ENCODE measurements around the gene PLCB2. TPM values are rescaled to one million over a fixed set of nuclear protein-coding genes. Genes with fewer than 3 reads are reported as not detected.

Gene PLCB2
- total and polyA plus RNA-seq, 9 of the 15 experiments (the other 6 are each of a cell fraction or from before 2014, with no cell fraction given): 0.37 to 12.3 (median 8.0) TPM

DNA sequence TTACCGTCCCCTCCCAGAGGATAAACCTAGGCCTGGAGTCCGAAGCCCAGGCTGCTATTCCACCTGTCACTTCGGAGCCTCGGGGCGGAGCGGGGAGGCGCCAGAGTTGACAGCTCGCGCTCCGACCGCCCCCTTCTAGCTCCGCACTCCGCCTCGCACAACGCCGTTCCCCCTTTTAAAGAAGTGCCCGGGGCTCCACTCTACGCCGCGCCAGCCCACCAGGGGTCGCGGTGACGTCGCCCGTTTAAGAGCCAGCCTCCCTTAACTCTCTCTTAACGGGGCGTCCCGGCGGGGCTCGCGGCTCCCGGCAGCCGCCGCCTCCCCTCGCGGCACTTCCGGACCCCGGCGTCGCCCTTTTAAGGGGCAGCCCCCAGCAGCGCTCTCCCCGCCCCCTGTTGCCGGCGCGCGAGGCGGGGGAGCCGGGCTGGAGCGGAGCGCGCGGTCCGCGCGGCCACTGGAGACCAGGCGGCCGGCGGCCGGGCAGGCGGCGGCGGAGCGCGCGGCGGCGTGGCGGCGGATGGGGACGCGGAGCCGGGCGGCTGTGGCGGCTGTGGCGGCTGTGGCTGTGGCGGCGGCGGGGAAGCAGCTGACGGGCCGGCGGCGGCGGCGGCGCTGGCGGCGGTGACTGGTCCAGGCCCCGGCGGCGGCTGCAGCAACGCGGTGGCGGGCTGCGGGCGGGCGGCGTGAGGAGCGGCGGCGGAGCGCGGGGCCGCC, 15.7 kb upstream of the PLCB2 start, which contains the start of gene INAFM2 (continued):
- TF ChIP-seq, protein P1, sequence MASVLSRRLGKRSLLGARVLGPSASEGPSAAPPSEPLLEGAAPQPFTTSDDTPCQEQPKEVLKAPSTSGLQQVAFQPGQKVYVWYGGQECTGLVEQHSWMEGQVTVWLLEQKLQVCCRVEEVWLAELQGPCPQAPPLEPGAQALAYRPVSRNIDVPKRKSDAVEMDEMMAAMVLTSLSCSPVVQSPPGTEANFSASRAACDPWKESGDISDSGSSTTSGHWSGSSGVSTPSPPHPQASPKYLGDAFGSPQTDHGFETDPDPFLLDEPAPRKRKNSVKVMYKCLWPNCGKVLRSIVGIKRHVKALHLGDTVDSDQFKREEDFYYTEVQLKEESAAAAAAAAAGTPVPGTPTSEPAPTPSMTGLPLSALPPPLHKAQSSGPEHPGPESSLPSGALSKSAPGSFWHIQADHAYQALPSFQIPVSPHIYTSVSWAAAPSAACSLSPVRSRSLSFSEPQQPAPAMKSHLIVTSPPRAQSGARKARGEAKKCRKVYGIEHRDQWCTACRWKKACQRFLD (CRISPR knock-in tag; IDR thresholded peaks at IDR 0.05): peak; percentile 65; the same call in 1 of the 2 replicates
- TF ChIP-seq NFXL1 (CRISPR knock-in tag; IDR thresholded peaks at IDR 0.05) (no peak), PTRF (tag; IDR thresholded peaks at IDR 0.05) (no peak), BRD9 (IDR thresholded peaks at IDR 0.05; ENCODE audit: low read depth, partially characterized antibody) (no peak), ZNF143 (CRISPR knock-in tag; IDR thresholded peaks at IDR 0.05) (no peak), SOX6 (IDR thresholded peaks at IDR 0.05) (peak; percentile 65; the same call in 1 of the 2 replicates), MYC (IDR thresholded peaks at IDR 0.05; ENCODE audit: low read depth, low read length) (peak; percentile 45), MYC (CRISPR knock-in tag; IDR thresholded peaks at IDR 0.05; ENCODE audit: borderline replicate concordance, low read depth) (no peak), MTA2 (IDR thresholded peaks at IDR 0.05; ENCODE audit: low read depth) (no peak), ZZZ3 (IDR thresholded peaks at IDR 0.05) (no peak), ZNF57 (CRISPR knock-in tag; IDR thresholded peaks at IDR 0.05) (no peak), NFYB (IDR thresholded peaks at IDR 0.05; ENCODE audit: extremely low read depth, insufficient read length) (no peak), GATAD2A (IDR thresholded peaks at IDR 0.05) (no peak), HMG20B (CRISPR knock-in tag; IDR thresholded peaks at IDR 0.05) (no peak), ELF4 (CRISPR knock-in tag; IDR thresholded peaks at IDR 0.05) (peak; percentile 50; the same call in 1 of the 2 replicates), CTBP1 (IDR thresholded peaks at IDR 0.05; ENCODE audit: borderline replicate concordance) (peak; percentile 98), NCOR1 (IDR thresholded peaks at IDR 0.05) (no peak), SP1 (CRISPR knock-in tag; IDR thresholded peaks at IDR 0.05) (peak; percentile 92; the same call in 1 of the 2 replicates)
- TF ChIP-seq, protein P2, sequence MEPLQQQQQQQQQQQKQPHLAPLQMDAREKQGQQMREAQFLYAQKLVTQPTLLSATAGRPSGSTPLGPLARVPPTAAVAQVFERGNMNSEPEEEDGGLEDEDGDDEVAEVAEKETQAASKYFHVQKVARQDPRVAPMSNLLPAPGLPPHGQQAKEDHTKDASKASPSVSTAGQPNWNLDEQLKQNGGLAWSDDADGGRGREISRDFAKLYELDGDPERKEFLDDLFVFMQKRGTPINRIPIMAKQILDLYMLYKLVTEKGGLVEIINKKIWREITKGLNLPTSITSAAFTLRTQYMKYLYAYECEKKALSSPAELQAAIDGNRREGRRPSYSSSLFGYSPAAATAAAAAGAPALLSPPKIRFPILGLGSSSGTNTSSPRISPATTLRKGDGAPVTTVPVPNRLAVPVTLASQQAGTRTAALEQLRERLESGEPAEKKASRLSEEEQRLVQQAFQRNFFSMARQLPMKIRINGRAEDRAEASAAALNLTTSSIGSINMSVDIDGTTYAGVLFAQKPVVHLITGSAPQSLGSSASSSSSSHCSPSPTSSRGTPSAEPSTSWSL (CRISPR knock-in tag; IDR thresholded peaks at IDR 0.05; ENCODE audit: borderline replicate concordance): no peak
- TF ChIP-seq, protein P3, sequence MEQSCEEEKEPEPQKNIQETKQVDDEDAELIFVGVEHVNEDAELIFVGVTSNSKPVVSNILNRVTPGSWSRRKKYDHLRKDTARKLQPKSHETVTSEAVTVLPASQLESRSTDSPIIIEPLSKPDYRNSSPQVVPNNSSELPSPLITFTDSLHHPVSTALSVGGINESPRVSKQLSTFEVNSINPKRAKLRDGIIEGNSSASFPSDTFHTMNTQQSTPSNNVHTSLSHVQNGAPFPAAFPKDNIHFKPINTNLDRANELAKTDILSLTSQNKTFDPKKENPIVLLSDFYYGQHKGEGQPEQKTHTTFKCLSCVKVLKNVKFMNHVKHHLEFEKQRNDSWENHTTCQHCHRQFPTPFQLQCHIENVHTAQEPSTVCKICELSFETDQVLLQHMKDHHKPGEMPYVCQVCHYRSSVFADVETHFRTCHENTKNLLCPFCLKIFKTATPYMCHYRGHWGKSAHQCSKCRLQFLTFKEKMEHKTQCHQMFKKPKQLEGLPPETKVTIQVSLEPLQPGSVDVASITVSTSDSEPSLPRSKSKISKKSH (CRISPR knock-in tag; IDR thresholded peaks at IDR 0.05): no peak
- TF ChIP-seq, protein P4, sequence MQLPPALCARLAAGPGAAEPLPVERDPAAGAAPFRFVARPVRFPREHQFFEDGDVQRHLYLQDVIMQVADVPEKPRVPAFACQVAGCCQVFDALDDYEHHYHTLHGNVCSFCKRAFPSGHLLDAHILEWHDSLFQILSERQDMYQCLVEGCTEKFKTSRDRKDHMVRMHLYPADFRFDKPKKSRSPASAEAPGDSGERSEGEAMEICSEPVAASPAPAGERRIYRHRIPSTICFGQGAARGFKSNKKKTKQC (CRISPR knock-in tag; IDR thresholded peaks at IDR 0.05): peak; percentile 94; the same call in 1 of the 2 replicates
- TF ChIP-seq, protein P5, sequence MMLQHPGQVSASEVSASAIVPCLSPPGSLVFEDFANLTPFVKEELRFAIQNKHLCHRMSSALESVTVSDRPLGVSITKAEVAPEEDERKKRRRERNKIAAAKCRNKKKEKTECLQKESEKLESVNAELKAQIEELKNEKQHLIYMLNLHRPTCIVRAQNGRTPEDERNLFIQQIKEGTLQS (IDR thresholded peaks at IDR 0.05): no peak
- TF ChIP-seq, protein P5 (CRISPR knock-in tag; conservative IDR thresholded peaks at IDR 0.05): peak; percentile 60; the same call in 1 of the 2 replicates
